Endothelial cell of umbilical vein (primary cell): ENCODE results near the gene PXN. TPM values are rescaled to one million over a fixed set of nuclear protein-coding genes. Genes with fewer than 3 reads are reported as not detected.

Experiments
- BruUV-seq: library from RNA; stranded (reverse); fragments of 400-500 nt; replicated peaks from 2 replicates; lab custom pipeline; 2021; lab: Mats Ljungman, UMichigan
- CTCF ChIA-PET: fragments of 300-600, 350-600 bp; sonication (Branson Sonifier 250); formaldehyde crosslinking; loops from one replicate; lab custom pipeline; 2021; ENCODE audit warnings: antibody characterized with exemption, inconsistent platforms; lab: Charles Lee
- POLR2A ChIA-PET: fragments of 300-600, 350-600 bp; sonication (Branson Sonifier 250); formaldehyde crosslinking; loops from one replicate; lab custom pipeline; 2021; ENCODE audit warnings: antibody characterized with exemption, inconsistent platforms; lab: Charles Lee
- DNase-seq: peaks from one replicate; pipeline ENCODE4 v3.0.0-alpha.2; 2011; ENCODE audit warnings: low read depth, low spot score
- FAIRE-seq: peaks from 2 replicates; lab custom pipeline; 2011; peaks lifted over from hg19 to GRCh38; lab: Jason Lieb, UNC
- H2AFZ ChIP-seq: 2 replicates; pipeline ENCODE4 v1.6.0; 2012; ENCODE audit warnings: low read depth, low read length, control low read depth, inconsistent platforms
- H3K27ac ChIP-seq: 2 replicates; pipeline ENCODE4 v1.5.1; 2011; ENCODE audit warnings: low read depth, mild to moderate bottlenecking, control low read depth, low read length, moderate library complexity; ENCODE audit not compliant: insufficient read depth
- H3K27me3 ChIP-seq, 2 experiments: 2 replicates each; pipeline versions ENCODE4 v1.6.0 to v1.6.1; 2011; ENCODE audit warnings: low read length in 2 of 2, mixed read lengths in 1 of 2; ENCODE audit not compliant: control insufficient read depth in 2 of 2, insufficient read depth in 2 of 2
- H3K36me3 ChIP-seq, 2 experiments: 2 replicates in 1 of 2; 3 replicates in 1 of 2; pipeline ENCODE4 v1.5.1; 2011; ENCODE audit warnings: low read length in 2 of 2, mild to moderate bottlenecking in 1 of 2, moderate library complexity in 1 of 2; ENCODE audit not compliant: control insufficient read depth in 2 of 2, insufficient read depth in 2 of 2; ENCODE audit errors: extremely low read depth in 1 of 2
- H3K4me1 ChIP-seq: 3 replicates; pipeline ENCODE4 v1.5.1; 2011; ENCODE audit warnings: mild to moderate bottlenecking, low read length; ENCODE audit not compliant: control insufficient read depth, insufficient read depth; ENCODE audit errors: extremely low read depth
- H3K4me2 ChIP-seq: 2 replicates; pipeline ENCODE4 v1.6.1; 2011; ENCODE audit warnings: low read length, control low read depth, mixed read lengths; ENCODE audit not compliant: insufficient read depth
- H3K4me3 ChIP-seq, 3 experiments: fragments of 200-600 bp in 1 of 3; sonication (generic), shearing (Covaris generic) in 1 of 3; replicated peaks in 1 of 3; 2 replicates each; pipeline ENCODE4 v1.5.1; 2011 to 2016; ENCODE audit warnings: control low read depth in 3 of 3, low read length in 3 of 3, mild to moderate bottlenecking in 2 of 3, inconsistent platforms in 1 of 3, low read depth in 1 of 3, moderate library complexity in 1 of 3; ENCODE audit not compliant: insufficient read depth in 1 of 3
- H3K79me2 ChIP-seq: 2 replicates; pipeline ENCODE4 v1.6.0; 2012; ENCODE audit warnings: low read length, inconsistent platforms; ENCODE audit not compliant: control insufficient read depth, insufficient read depth
- H3K9ac ChIP-seq: replicated peaks from 2 replicates; pipeline ENCODE3; 2011; ENCODE audit warnings: low read length, control low read depth; ENCODE audit not compliant: insufficient read depth; ENCODE audit errors: extremely low read depth
- H3K9me1 ChIP-seq: replicated peaks from 3 replicates; pipeline ENCODE4 v1.6.0; 2011; ENCODE audit warnings: mild to moderate bottlenecking, low read length; ENCODE audit not compliant: control insufficient read depth, insufficient read depth; ENCODE audit errors: extremely low read depth
- H3K9me3 ChIP-seq: replicated peaks from 2 replicates; pipeline ENCODE4 v1.5.1; 2012; ENCODE audit warnings: low read length, inconsistent platforms; ENCODE audit not compliant: control insufficient read depth, insufficient read depth
- H4K20me1 ChIP-seq: replicated peaks from 2 replicates; pipeline ENCODE3; 2011; ENCODE audit warnings: mild to moderate bottlenecking, low read length; ENCODE audit not compliant: control insufficient read depth, insufficient read depth; ENCODE audit errors: extremely low read depth
- CTCF ChIP-seq, 2 donors: IDR thresholded peaks; 1 replicate in 1 of 2; 2 replicates in 1 of 2; pipeline ENCODE4 v1.5.1; 2011; ENCODE audit warnings: low read length in 2 of 2, mild to moderate bottlenecking in 2 of 2, moderate library complexity in 2 of 2, control low read depth in 1 of 2, inconsistent platforms in 1 of 2, low read depth in 1 of 2; ENCODE audit not compliant: insufficient read depth in 1 of 2; ENCODE audit errors: extremely low read depth in 1 of 2
- EZH2 ChIP-seq: IDR thresholded peaks from 2 replicates; pipeline ENCODE4 v1.6.1; 2012; ENCODE audit warnings: borderline replicate concordance, low read depth, mild to moderate bottlenecking, moderate library complexity, low read length, inconsistent platforms; ENCODE audit not compliant: severe bottlenecking
- FOS ChIP-seq: IDR thresholded peaks from 2 replicates; pipeline ENCODE4 v1.6.1; 2011; ENCODE audit warnings: mild to moderate bottlenecking, low read length, moderate library complexity, borderline replicate concordance; ENCODE audit not compliant: insufficient read depth
- GATA2 ChIP-seq: IDR thresholded peaks from 2 replicates; pipeline ENCODE4 v1.7.0; 2011; ENCODE audit warnings: low read depth, mild to moderate bottlenecking, moderate library complexity, mixed read lengths, low read length; ENCODE audit not compliant: insufficient read length, insufficient read depth
- JUN ChIP-seq: IDR thresholded peaks from 2 replicates; pipeline ENCODE4 v1.6.1; 2011; ENCODE audit warnings: borderline replicate concordance, low read depth; ENCODE audit not compliant: insufficient read length, insufficient read depth
- MYC ChIP-seq: IDR thresholded peaks from one replicate; pipeline ENCODE4 v1.6.1; 2011; ENCODE audit warnings: mild to moderate bottlenecking, low read depth, low read length
- POLR2A ChIP-seq: IDR thresholded peaks from 2 replicates; pipeline ENCODE4 v1.6.1; 2012; ENCODE audit warnings: low read depth, mild to moderate bottlenecking, control low read depth, low read length
- POLR2AphosphoS5 ChIP-seq: IDR thresholded peaks from 2 replicates; pipeline ENCODE4 v1.6.1; 2012; ENCODE audit warnings: low read depth, mild to moderate bottlenecking, control low read depth, low read length, moderate library complexity; ENCODE audit not compliant: insufficient read depth
- dilution Hi-C: fragments of 300-500 bp; cut with MboI; formaldehyde crosslinking; loops from one replicate; pipeline ENCODE4 v1.15.0; 2019; ENCODE audit warnings: low sequenced_read_pairs; ENCODE audit not compliant: extremely low pct_ligation_motif_present
- intact Hi-C: fragments of 100-400 bp; cut with micrococcal nuclease; formaldehyde crosslinking; loops from one replicate; pipeline ENCODE4 v1.10.0; 2022
- polyA plus RNA-seq, 4 experiments: library from polyadenylated mRNA; depleted of rRNA in 3 of 4; stranded (reverse) in 3 of 4; unstranded in 1 of 4; fragments of >200 nt; gene quantifications; 2 replicates each; pipeline versions ENCODE4 v1.2.1 to v1.2.3, GENCODE V29; 2011 to 2012; ENCODE audit warnings: missing spikeins in 1 of 4
- total RNA-seq: library from RNA; stranded (reverse); gene quantifications from 2 replicates; pipeline ENCODE4 v1.2.3, GENCODE V29; 2021
- TF ChIP-seq, protein P1 (sequence below): IDR thresholded peaks from 2 replicates; pipeline ENCODE4 v1.6.1; 2011; ENCODE audit not compliant: insufficient read depth, insufficient read length

Gene PXN
- total and polyA plus RNA-seq, 2 donors (not counting 3 experiments of a cell fraction or from before 2014, with no cell fraction given) = 132 to 258 TPM

DNA sequence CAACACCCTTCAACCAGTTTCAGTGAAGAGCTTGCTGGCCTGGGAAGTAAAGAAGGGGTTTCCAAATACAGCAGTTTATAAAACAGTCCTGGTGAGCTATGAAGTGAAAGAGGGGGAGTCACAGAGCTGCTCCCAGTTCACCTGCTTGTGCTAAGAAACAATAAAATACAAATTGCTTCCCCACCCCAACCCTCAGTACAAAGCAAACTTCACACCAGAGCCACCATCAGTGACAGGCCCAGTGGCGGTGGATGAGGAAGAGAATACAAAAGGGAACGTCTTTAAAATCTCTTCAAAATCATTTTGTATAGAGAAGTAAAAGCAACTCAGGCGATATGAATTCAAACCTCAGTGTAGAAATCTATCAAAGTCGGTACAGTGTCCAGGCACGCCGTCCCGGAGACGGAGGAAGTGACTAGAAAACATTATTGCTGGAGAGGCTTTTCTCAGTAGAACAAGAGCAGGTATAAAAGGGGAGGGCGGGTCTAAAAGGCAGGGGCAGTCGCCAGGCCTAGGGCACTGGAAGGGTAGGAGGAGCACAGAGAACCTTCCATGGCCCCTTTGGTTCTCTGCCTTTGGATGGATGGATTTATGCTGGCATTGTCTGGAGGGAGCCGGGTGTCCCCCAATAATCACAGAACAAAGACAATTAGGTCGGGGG, 54.2 kb downstream of the PXN start:
- Histone ChIP-seq H3K4me1 (no peaks in the 10 kb centered on the region), H3K9ac (no peak overlapping the region), H2AFZ (no peak overlapping the region), H3K27me3 (no peaks in the 10 kb centered on the region), H3K79me2 (no peaks in the 10 kb centered on the region), H3K9me1 (no peaks in the 10 kb centered on the region), H3K9me3 (no peaks in the 10 kb centered on the region), H3K27ac (no peak overlapping the region), H4K20me1 (no peaks in the 10 kb centered on the region), H3K36me3 (peaks cover 21 to 56% of the 10 kb centered on the region in 2 experiments), H3K4me2 (no peak overlapping the region), H3K4me3 (no peak overlapping the region)
- TF ChIP-seq FOS (no peak), CTCF (IDR thresholded peaks at IDR 0.05; ENCODE audit: extremely low read depth in 1 of 2, insufficient read depth in 1 of 2, low read depth in 1 of 2, low read length in 2 of 2) (no peak), JUN (no peak), POLR2AphosphoS5 (no peak), POLR2A (no peak), MYC (no peak), GATA2 (no peak), EZH2 (no peak)
- TF ChIP-seq, protein P1, sequence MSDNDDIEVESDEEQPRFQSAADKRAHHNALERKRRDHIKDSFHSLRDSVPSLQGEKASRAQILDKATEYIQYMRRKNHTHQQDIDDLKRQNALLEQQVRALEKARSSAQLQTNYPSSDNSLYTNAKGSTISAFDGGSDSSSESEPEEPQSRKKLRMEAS = no peak
- CTCF ChIA-PET = interaction anchor here (0.6 to 1.0 kb wide), 1 partner anchor 54 kb away, joined by 3 read pairs; the partner anchor contains the start of gene PXN
- dilution Hi-C loops = no loop called here
- FAIRE-seq = no peak
- no peak for DNase-seq
- BruUV-seq = no TSS peak
- POLR2A ChIA-PET = interaction anchor here (3.9 kb wide), 1 partner anchor 11 kb away, joined by 30 read pairs; the partner anchor contains the start of gene RPLP0
- intact Hi-C loops = no loop called here
